ENCODE measurements around the gene SUCLG1.
"Not testable (repeated sequence)": the region's sequence is repeated elsewhere in the genome, so short reads cannot be mapped to it uniquely, and the experiment has no call there.

Gene SUCLG1
- 39.2 to 76.9 (median 58.4) reads per million in 17 experiments for total RNA-seq

DNA sequence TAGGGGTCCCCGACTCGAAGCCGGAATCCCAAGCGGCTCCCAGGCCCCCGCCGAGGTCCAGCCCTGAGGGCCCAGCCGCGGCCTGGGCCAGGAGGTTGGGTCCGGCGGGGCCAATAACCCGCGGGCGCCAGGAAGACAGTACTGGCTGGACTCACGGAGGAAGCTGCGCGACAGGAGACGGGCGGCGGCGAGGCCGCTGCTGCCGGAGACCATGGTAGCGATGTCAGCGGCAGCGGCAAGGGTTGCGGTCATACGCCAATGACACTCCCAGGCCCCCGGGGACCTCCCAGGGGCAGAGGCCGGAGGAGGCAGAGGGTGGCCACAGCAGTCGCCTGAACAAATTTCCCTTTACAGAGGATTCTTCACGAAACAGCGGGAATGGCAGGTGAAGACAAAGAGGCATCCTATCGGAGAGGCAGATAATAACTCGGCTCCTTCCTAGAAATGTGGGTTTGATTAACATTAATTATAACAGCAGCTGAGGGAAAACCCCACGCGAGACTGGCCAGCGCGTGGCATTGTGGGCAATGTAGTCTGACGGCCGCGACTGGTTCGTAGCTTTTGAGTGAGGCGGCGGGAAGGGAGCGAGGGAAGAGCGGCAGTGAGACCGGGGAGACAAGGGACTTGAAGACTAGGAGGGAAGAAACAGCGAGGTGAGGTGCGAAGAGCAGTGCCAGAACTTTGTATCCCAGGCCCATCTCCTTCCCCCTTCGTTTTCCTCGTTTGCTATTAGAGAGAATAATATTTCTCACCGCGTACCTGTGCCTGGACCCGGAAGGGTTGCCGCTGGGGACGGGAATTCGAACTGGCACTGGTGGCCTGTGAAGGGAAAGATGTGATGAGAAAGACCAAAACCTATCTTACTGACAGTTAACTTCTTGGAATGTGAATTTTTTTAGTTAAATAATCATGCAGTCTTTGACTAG lies at the start of gene SUCLG1:
Gene SUCLG1 (minus strand): TSS at position 263 of the 926 bp plus-strand sequence. CDS start 11 bp downstream, at position 252.
- DNase-seq: peak; percentile 89 to 95 (median 94)

- DNase-seq: no peak
Measured at GRCh38 chr2:84498150-84498799, 39.2 kb upstream of the SUCLG1 start.

- no peak for DNase-seq
Measured at GRCh38 chr2:84497285-84497684, 38.2 kb upstream of the SUCLG1 start.

- no peak for DNase-seq
Measured at GRCh38 chr2:84496386-84496785, 37.3 kb upstream of the SUCLG1 start.

- peak; percentile 36 to 76 (median 64) for DNase-seq
Measured at GRCh38 chr2:84495539-84496146, 36.6 kb upstream of the SUCLG1 start.

- no peak for DNase-seq
Measured at GRCh38 chr2:84494070-84494469, 35.0 kb upstream of the SUCLG1 start.

DNA sequence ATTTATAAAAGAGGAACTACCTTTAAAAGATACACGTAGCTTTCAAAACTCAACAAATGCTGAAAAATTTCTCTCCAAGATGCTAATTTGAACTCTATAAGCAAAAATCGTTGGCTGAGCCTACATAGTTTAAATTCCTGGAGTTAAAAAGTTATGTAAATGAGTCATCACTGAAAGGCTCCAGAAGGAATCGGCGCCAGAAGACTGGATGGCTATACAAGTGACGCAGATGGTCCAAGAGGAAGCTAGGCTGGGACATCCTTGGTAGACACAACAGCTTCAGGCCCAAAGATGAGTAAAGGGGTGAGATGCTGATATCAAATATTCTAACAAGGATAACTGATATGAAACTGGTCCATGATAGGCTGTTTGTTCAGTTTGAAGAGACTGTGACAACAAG lies 34.4 kb upstream of the SUCLG1 start:
- DNase-seq: no peak

DNA sequence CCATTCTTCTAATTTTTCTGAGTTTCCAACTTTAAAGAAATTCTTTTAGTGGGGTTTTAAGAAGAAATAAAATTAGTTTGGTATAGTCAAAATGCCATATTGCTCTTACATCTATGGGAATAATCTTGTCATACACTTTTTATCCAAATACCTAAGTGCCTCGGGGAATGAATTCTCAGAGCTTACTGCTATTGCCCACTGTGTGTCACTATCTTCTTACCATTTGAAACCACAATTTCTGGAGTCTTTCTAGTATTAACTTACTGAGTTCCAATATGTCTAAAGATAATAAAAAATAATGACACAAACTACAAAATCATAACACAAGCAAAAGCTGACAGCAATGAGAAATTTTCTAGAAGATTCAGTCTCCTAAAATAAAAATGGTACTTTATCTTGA lies 33.5 kb upstream of the SUCLG1 start:
- DNase-seq: no peak

DNA sequence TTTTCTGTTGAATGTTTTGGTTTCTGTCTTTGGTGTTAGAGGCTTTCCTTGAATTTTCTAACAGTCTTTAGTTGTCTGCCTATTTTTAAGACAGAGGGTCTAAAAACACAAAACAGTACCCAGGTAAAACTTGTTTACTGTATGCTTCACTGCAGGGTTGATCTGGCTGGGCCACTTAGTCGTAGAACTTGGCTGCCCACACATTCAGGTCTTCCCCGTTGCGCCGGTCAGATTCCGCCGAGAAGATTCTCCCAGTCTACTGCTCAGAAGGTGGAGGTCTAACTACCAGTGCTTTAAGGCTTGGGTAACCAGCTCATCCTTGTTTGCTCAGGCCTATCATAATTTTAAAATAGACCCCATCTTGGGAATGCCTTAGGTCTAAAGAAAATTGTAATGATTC lies 32.7 kb upstream of the SUCLG1 start:
- no peak for DNase-seq

GRCh38 chr2:84491256-84491655 lies 32.2 kb upstream of the SUCLG1 start:
- DNase-seq: no peak

DNA sequence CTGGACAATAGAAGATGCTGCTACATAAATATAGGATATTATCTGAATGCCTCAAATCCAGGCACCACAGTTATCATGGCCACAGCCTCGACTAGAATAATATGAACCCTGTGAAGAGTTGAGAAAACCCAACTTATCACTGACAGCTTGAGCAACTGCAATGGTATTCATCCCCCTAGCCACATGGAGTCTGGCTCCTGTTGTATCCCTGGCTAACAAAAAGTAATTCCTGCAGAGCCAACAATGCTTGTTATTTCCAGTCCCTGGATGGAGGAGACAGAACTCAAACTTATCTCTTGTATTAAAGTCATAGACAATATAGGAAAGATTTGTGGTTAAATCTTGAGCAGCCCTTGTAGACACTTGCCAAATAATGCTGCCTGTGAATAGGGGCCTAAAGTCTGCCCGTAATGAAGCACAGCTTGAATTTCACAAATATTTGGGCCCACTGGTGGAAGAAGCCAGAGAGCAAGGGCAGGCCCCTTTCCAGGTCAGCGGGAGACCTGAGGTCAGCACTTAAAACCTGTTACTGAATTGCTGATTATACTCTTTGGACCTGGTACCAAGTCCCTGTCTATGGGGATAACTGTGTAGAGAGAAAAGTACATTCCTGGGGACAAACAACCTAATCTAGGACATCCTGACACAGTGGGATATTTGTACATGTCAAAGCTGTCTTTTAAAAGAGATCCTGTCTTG lies 28.4 kb upstream of the SUCLG1 start:
- DNase-seq: no peak

DNA sequence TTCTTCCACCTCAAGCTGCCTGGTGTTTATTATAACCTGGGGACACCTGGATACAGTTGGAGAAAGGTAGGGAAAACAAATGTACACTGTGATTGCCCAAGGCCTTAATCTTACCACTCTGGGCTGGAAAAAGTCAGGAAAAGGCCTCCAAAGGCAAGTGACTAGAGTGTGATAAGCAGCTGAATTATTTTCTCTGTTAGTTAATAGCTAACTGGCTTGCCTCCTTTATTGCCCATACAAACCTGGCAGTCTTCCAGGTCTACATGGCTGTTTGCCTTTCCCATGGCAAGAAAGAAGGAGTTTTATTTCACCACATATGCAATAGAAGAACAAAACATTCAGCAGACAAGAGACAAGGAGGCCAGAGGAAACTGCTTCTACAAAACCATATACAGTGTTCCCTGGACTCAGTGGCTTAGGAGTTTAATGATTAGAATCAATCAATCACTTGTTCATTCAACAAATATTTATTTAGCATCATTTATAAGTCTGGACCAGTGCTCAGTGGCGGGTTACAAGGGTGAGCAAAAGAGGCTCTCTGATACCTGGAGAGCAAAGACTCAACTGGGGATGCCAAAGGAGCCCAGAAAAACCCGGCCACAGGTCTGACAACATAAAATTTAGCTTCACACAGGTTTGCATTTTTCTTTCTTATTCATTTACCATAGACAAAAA lies 27.5 kb upstream of the SUCLG1 start:
- DNase-seq: no peak

DNA sequence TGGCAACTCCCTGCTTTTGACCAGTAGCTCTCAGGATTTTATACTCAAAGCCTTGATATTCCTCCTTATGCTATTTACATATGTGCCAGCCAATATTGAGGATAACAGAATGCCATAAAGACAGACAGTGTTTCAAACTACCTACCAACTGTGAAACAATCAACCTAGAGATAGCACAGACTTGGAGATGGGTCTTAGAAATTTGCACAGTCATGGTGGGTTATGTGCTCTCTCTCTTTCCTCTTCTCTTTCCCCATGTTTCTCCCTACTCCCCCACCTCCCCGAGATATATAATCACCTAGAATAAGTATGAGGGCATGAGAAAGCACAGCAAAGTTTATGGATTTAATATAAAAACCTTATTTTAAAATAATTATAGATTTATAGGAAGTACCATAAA lies 24.2 kb upstream of the SUCLG1 start:
- DNase-seq: no peak

- no peak for DNase-seq
Measured at GRCh38 chr2:84482603-84483002, 23.5 kb upstream of the SUCLG1 start.

DNA sequence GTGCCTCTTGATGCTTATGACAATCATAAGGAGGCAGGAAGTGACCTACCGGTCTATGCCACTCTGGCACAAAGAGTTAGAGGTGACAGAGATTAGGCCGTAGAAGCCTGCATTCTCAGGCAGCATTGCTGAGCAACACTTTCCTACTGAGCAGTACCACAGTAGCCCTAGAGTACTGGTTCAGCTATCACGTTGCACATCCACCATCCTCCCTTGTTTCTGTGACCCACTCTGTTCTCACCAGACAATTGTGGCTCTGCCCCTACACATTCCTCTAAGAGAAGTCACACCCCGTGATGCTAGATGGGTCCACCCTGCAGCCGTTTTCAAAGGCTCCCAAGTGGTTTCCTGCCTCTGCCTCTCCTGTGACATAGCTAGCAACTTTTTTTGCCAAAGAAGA lies 22.6 kb upstream of the SUCLG1 start:
- no peak for DNase-seq

DNA sequence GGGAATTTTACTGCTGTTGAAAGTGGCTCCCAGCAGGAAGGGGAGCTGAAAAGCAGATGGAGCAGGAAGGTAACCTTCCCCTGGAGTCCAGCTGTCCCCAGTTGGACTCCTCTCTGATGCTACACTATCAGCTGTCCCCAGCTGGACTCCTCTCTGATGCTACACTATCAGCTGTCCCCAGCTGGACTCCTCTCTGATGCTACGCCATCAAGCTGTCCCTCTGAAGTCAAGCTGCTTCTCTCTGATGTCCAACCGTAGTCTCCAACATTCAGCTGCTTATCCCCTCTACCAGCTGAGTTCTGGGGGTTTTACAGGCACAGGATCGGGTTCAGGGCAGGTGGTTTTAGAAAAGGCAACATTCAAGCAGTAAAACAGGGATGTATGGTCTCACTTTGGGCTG lies 19.8 kb upstream of the SUCLG1 start:
- no peak for DNase-seq

- DNase-seq: no peak
Measured at GRCh38 chr2:84477886-84478285, 18.8 kb upstream of the SUCLG1 start.

- no peak for DNase-seq
Measured at GRCh38 chr2:84474176-84474575, 15.1 kb upstream of the SUCLG1 start.

DNA sequence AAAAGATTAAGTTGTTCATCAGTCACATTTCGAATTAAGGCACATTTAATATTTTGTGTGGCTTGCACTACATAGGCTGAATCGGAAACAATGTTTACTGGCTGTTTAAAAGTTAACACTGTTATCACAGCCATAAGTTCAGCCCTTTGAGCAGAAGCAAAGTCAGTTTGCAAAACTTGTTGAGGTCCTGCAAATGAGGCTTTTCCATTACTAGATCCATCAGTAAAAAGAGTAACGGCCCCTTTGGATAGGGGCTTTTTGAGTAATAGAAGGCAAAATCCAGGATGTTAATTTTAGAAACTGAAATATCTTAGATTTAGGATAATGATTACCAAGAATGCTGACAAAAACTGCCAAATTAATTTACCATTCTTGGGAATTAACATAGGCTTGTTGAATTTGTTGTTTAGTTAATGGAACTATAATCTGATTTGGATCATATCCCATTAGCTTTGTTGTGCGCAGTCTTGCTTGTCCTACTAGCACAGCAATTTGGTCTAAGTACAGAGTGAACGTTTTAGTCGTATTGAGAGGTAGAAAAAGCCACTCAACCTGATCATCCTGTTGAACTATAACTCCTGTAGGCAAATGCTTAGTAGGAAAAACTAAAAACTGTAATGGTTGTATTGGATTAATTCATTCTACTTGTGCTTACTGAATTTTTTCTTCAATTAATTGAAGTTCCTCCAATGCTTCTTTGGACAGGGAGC lies 13.9 kb upstream of the SUCLG1 start:
- no peak for DNase-seq

DNA sequence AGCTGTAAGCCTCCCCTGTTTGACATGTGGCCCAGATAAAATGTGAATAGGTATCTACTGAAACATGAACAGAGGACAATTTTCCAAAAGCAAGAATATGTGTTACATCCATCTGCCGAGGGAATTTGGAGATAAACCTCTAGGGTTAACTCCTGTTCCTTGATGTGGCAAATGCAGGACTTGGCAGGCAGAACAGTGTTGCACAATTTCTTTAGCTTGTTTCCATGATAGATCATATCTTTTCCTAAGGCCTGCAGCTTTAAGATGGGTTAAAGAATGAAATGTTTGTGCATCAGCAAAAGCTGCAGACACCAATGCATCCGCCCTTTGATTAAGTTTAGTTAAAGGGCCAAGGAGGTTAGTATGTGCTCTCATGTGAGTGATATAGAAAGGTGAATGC lies 13.3 kb upstream of the SUCLG1 start:
- not testable (repeated sequence) for DNase-seq

DNA sequence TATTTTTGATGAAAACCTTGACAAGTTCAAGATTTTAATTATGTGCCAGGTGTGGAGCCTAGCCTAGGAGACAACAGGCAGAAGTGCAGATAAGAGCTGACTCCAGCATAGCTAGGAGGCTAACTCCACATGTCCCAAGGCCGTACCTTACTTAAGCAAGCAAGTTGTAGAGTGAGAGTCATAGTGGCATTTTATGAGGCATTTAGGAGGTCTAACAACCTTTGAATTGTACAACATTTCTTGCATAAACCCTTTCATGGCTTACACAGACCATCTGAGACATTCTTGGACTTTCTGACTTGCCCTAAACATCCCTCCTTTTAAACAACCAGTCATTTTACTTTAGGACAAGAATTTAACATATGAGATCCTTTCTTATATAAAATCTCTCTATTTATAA lies 8.3 kb upstream of the SUCLG1 start:
- no peak for DNase-seq

DNA sequence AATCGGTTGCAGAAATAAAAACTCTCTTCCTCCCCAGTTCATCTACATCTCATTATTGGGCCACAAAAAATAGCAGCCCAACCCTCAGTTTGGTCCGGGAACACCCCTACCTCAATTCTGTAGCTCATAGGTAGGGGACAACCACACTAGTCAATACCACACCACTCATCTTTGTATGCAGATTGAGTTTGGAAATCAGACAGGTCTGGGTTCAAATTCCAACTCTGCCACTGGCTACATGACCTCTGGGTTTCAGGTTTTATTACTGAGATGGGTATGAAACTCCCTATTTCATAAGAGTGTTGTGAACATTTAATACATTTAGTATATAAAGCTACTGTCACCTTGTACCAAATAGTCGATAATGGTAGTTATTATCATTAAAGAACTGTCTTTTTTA lies 2.2 kb upstream of the SUCLG1 start:
- DNase-seq: no peak
